ENCODE data around the gene FEN1. TPM values are rescaled to one million over a fixed set of nuclear protein-coding genes. Genes with fewer than 3 reads are reported as not detected.

Gene FEN1
- total and polyA plus RNA-seq, 2 donors from 2014 or later = 8.5 to 8.8 TPM

- FAIRE-seq = no peak
- Histone ChIP-seq H3K9ac (ENCODE audit: low read length in 3 of 3) (no peak overlapping the region), H3K4me3 (ENCODE audit: low read length in 3 of 3) (no peak overlapping the region), H3K27me3 (ENCODE audit: control insufficient read depth, insufficient read depth, low read length) (no peaks in the 10 kb centered on the region), H3K4me1 (ENCODE audit: control insufficient read depth in 2 of 3, insufficient read depth in 2 of 3, low read depth in 1 of 3, low read length in 3 of 3) (peaks cover 0 to 9% (median 0%) of the 10 kb centered on the region in 3 donors), H3K27ac (ENCODE audit: low read depth in 2 of 2, low read length in 2 of 2) (no peak overlapping the region), H3K36me3 (ENCODE audit: control insufficient read depth in 2 of 3, insufficient read depth in 3 of 3, low read length in 3 of 3) (peaks cover 0 to 13% (median 6%) of the 10 kb centered on the region in 3 donors), H3K9me3 (ENCODE audit: control insufficient read depth in 2 of 3, insufficient read depth in 1 of 3, low read length in 3 of 3) (no peaks in the 10 kb centered on the region)
- no peak for TF ChIP-seq CTCF (IDR thresholded peaks at IDR 0.05; ENCODE audit: borderline replicate concordance, extremely low read depth, insufficient read depth)
- DNase-seq = peak in 1 of 5 donors; percentile 54
- intact Hi-C loops (cut with DNase I) = no loop called here
These were observed 46.2 kb downstream of the FEN1 start for GRCh38 chr11:61838921-61839320.

- Histone ChIP-seq H3K9ac (ENCODE audit: low read length in 3 of 3) (no peak overlapping the region), H3K4me1 (ENCODE audit: control insufficient read depth in 2 of 3, insufficient read depth in 2 of 3, low read depth in 1 of 3, low read length in 3 of 3) (peaks cover 0 to 5% (median 0%) of the 10 kb centered on the region in 3 donors), H3K27me3 (ENCODE audit: control insufficient read depth, insufficient read depth, low read length) (no peaks in the 10 kb centered on the region), H3K4me3 (ENCODE audit: low read length in 3 of 3) (no peak overlapping the region), H3K9me3 (ENCODE audit: control insufficient read depth in 2 of 3, insufficient read depth in 1 of 3, low read length in 3 of 3) (no peaks in the 10 kb centered on the region), H3K36me3 (ENCODE audit: control insufficient read depth in 2 of 3, insufficient read depth in 3 of 3, low read length in 3 of 3) (peaks cover 0 to 13% (median 6%) of the 10 kb centered on the region in 3 donors), H3K27ac (ENCODE audit: low read depth in 2 of 2, low read length in 2 of 2) (no peak overlapping the region)
- intact Hi-C loops (cut with DNase I) = no loop called here
- no peak for TF ChIP-seq CTCF (IDR thresholded peaks at IDR 0.05; ENCODE audit: borderline replicate concordance, extremely low read depth, insufficient read depth)
- DNase-seq (no peak), FAIRE-seq (no peak)
These were observed 47.0 kb downstream of the FEN1 start for GRCh38 chr11:61839742-61840141.

- TF ChIP-seq CTCF (IDR thresholded peaks at IDR 0.05; ENCODE audit: borderline replicate concordance, extremely low read depth, insufficient read depth) = no peak
- no peak overlapping the region for H3K4me3 ChIP-seq (ENCODE audit: low read length in 3 of 3)
- peaks cover 0 to 13% (median 6%) of the 10 kb centered on the region in 3 donors for H3K36me3 ChIP-seq (ENCODE audit: control insufficient read depth in 2 of 3, insufficient read depth in 3 of 3, low read length in 3 of 3)
- no peak overlapping the region for H3K27ac ChIP-seq (ENCODE audit: low read depth in 2 of 2, low read length in 2 of 2)
- intact Hi-C loops (cut with DNase I) = no loop called here
- no peaks in the 10 kb centered on the region for H3K27me3 ChIP-seq (ENCODE audit: control insufficient read depth, insufficient read depth, low read length)
- peaks cover 0 to 3% (median 0%) of the 10 kb centered on the region in 3 donors for H3K4me1 ChIP-seq (ENCODE audit: control insufficient read depth in 2 of 3, insufficient read depth in 2 of 3, low read depth in 1 of 3, low read length in 3 of 3)
- H3K9me3 ChIP-seq (ENCODE audit: control insufficient read depth in 2 of 3, insufficient read depth in 1 of 3, low read length in 3 of 3) = no peaks in the 10 kb centered on the region
- FAIRE-seq (no peak), DNase-seq (peak in 1 of 5 donors; percentile 34)
- no peak overlapping the region for H3K9ac ChIP-seq (ENCODE audit: low read length in 3 of 3)
These were observed 47.7 kb downstream of the FEN1 start for GRCh38 chr11:61840371-61840770.

Data from kidney (tissue), 14 donors.